WTC11 (cell line): Measurements from ENCODE around the gene GABRE.

ENCODE experiments used
- NFE2L1 ChIP-seq: sonication (generic); formaldehyde crosslinking; IDR thresholded peaks from 2 replicates; pipeline ENCODE4 v1.8.1; 2023; ENCODE audit warnings: missing genetic modification reagents
- NFYB ChIP-seq: sonication (generic); formaldehyde crosslinking; conservative IDR thresholded peaks from 2 replicates; pipeline ENCODE4 v1.8.0; 2022; ENCODE audit warnings: low read depth, missing genetic modification reagents
- NR2C2 ChIP-seq: sonication (generic); formaldehyde crosslinking; IDR thresholded peaks from 2 replicates; pipeline ENCODE4 v1.8.0; 2022; ENCODE audit warnings: mild to moderate bottlenecking, missing genetic modification reagents
- NR3C1 ChIP-seq: sonication (generic); formaldehyde crosslinking; conservative IDR thresholded peaks from 2 replicates; pipeline ENCODE4 v1.8.1; 2023; ENCODE audit warnings: low read depth, mild to moderate bottlenecking, missing genetic modification reagents
- SP1 ChIP-seq: sonication (generic); formaldehyde crosslinking; conservative IDR thresholded peaks from 2 replicates; pipeline ENCODE4 v1.8.1; 2022; ENCODE audit warnings: missing genetic modification reagents
- ZNF232 ChIP-seq: sonication (generic); formaldehyde crosslinking; IDR thresholded peaks from 2 replicates; pipeline ENCODE4 v1.8.0; 2022; ENCODE audit warnings: mild to moderate bottlenecking, missing genetic modification reagents
- TF ChIP-seq, protein P1 (sequence below): fragments of 200-600 bp; IDR thresholded peaks from 2 replicates; pipeline ENCODE4 v1.8.0; 2022; ENCODE audit warnings: antibody characterized with exemption
- TF ChIP-seq, protein P2 (sequence below): sonication (generic); formaldehyde crosslinking; conservative IDR thresholded peaks from 2 replicates; pipeline ENCODE4 v1.8.1; 2022; ENCODE audit warnings: mild to moderate bottlenecking, missing genetic modification reagents
- TF ChIP-seq, protein P3 (sequence below): sonication (generic); formaldehyde crosslinking; IDR thresholded peaks from 2 replicates; pipeline ENCODE4 v1.8.0; 2022; ENCODE audit warnings: mild to moderate bottlenecking, missing genetic modification reagents
- TF ChIP-seq, protein P4 (sequence below): sonication (generic); formaldehyde crosslinking; IDR thresholded peaks from 2 replicates; pipeline ENCODE4 v1.8.1; 2022; ENCODE audit warnings: low read depth, mild to moderate bottlenecking, moderate library complexity, missing genetic modification reagents, borderline replicate concordance
- TF ChIP-seq, protein P5 (sequence below): sonication (generic); formaldehyde crosslinking; IDR thresholded peaks from 2 replicates; pipeline ENCODE4 v1.8.1; 2023; ENCODE audit warnings: mild to moderate bottlenecking, missing genetic modification reagents, moderate library complexity
- TF ChIP-seq, protein P6 (sequence below): sonication (generic); formaldehyde crosslinking; IDR thresholded peaks from 2 replicates; pipeline ENCODE4 v1.8.0; 2022; ENCODE audit warnings: missing genetic modification reagents

DNA sequence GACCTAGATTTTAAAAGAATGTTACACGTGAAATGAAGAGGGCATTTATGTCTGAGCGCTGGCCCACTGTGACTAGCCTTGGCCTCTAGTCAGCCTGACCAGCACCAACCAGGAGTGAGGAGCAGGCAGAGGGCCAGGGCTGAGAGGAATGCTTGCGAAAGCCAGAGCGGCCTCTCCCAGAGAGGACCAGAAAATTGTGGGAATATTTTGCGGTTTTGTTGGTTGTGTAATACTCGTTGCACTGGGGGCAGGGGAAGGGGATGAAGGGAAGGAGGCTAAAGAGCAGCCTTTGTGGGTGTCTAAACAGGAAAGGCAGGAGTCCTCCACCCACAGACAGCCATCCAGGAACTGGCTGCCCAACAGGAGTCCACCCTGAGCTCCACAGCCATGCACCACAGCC lies 3.8 kb downstream of the GABRE start:
- TF ChIP-seq, protein P1, sequence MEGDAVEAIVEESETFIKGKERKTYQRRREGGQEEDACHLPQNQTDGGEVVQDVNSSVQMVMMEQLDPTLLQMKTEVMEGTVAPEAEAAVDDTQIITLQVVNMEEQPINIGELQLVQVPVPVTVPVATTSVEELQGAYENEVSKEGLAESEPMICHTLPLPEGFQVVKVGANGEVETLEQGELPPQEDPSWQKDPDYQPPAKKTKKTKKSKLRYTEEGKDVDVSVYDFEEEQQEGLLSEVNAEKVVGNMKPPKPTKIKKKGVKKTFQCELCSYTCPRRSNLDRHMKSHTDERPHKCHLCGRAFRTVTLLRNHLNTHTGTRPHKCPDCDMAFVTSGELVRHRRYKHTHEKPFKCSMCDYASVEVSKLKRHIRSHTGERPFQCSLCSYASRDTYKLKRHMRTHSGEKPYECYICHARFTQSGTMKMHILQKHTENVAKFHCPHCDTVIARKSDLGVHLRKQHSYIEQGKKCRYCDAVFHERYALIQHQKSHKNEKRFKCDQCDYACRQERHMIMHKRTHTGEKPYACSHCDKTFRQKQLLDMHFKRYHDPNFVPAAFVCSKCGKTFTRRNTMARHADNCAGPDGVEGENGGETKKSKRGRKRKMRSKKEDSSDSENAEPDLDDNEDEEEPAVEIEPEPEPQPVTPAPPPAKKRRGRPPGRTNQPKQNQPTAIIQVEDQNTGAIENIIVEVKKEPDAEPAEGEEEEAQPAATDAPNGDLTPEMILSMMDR = no peak
- TF ChIP-seq, protein P2, sequence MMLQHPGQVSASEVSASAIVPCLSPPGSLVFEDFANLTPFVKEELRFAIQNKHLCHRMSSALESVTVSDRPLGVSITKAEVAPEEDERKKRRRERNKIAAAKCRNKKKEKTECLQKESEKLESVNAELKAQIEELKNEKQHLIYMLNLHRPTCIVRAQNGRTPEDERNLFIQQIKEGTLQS (CRISPR knock-in tag) = no peak
- no peak for TF ChIP-seq SP1 (CRISPR knock-in tag)
- TF ChIP-seq NFYB = no peak
- TF ChIP-seq, protein P3, sequence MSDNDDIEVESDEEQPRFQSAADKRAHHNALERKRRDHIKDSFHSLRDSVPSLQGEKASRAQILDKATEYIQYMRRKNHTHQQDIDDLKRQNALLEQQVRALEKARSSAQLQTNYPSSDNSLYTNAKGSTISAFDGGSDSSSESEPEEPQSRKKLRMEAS (CRISPR knock-in tag) = no peak
- TF ChIP-seq, protein P4, sequence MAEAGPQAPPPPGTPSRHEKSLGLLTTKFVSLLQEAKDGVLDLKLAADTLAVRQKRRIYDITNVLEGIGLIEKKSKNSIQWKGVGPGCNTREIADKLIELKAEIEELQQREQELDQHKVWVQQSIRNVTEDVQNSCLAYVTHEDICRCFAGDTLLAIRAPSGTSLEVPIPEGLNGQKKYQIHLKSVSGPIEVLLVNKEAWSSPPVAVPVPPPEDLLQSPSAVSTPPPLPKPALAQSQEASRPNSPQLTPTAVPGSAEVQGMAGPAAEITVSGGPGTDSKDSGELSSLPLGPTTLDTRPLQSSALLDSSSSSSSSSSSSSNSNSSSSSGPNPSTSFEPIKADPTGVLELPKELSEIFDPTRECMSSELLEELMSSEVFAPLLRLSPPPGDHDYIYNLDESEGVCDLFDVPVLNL = no peak
- TF ChIP-seq, protein P5, sequence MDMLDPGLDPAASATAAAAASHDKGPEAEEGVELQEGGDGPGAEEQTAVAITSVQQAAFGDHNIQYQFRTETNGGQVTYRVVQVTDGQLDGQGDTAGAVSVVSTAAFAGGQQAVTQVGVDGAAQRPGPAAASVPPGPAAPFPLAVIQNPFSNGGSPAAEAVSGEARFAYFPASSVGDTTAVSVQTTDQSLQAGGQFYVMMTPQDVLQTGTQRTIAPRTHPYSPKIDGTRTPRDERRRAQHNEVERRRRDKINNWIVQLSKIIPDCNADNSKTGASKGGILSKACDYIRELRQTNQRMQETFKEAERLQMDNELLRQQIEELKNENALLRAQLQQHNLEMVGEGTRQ (CRISPR knock-in tag) = no peak
- no peak for TF ChIP-seq NR3C1 (CRISPR knock-in tag)
- TF ChIP-seq, protein P6, sequence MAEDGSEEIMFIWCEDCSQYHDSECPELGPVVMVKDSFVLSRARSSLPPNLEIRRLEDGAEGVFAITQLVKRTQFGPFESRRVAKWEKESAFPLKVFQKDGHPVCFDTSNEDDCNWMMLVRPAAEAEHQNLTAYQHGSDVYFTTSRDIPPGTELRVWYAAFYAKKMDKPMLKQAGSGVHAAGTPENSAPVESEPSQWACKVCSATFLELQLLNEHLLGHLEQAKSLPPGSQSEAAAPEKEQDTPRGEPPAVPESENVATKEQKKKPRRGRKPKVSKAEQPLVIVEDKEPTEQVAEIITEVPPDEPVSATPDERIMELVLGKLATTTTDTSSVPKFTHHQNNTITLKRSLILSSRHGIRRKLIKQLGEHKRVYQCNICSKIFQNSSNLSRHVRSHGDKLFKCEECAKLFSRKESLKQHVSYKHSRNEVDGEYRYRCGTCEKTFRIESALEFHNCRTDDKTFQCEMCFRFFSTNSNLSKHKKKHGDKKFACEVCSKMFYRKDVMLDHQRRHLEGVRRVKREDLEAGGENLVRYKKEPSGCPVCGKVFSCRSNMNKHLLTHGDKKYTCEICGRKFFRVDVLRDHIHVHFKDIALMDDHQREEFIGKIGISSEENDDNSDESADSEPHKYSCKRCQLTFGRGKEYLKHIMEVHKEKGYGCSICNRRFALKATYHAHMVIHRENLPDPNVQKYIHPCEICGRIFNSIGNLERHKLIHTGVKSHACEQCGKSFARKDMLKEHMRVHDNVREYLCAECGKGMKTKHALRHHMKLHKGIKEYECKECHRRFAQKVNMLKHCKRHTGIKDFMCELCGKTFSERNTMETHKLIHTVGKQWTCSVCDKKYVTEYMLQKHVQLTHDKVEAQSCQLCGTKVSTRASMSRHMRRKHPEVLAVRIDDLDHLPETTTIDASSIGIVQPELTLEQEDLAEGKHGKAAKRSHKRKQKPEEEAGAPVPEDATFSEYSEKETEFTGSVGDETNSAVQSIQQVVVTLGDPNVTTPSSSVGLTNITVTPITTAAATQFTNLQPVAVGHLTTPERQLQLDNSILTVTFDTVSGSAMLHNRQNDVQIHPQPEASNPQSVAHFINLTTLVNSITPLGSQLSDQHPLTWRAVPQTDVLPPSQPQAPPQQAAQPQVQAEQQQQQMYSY = no peak
- no peak for TF ChIP-seq NR2C2
- TF ChIP-seq ZNF232 (CRISPR knock-in tag) = no peak
- TF ChIP-seq NFE2L1 (CRISPR knock-in tag) = no peak
